CD4-positive, alpha-beta T cell treated with Interleukin-15 for 1 hour (primary cell): ENCODE measurements around the gene MOB3B.
"Not testable (repeated sequence)": the region's sequence is repeated elsewhere in the genome, so short reads cannot be mapped to it uniquely, and the experiment has no call there.

Experiments used
- DNase-seq: peaks from one replicate; pipeline ENCODE4 v3.0.0-alpha.2; 2020

The MOB3B gene

DNA sequence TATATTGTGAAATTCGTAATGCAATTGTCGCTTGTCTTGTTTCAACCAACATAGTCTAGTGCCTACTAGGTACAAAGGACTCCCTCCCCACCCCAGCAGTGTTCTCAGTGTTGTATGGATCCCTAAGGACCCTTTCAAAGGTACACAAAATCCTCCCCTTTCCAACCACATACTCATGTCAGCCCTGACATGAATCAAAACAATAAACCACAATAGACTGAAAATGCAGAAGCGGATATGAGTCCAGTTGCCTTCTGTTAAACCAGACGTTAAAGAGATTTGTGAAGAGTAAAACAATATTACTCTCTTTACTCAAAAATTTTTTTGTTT, 87.9 kb downstream of the MOB3B start:
- DNase-seq, result no peak

- DNase-seq, result no peak
Measured at GRCh38 chr9:27440888-27441740, 88.5 kb downstream of the MOB3B start.

DNA sequence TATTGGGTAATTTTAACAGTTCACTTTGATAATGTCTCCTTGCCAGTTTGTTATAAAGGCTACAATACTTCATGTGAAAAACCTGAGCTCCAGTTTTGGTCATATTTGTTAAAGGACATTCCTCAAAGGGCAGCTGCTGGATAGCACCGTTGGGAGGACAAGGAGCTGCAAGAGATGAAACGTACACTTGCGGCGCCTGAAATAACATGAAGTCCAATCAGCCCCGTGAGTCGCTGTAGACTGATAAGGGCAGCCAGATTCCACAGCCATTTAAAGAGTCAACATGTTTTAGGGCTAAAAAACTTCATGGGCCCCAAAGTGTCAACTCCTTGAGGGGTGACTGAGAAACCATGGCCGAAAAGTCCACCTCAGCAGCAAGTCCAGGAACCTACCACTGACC, 91.1 kb downstream of the MOB3B start:
- DNase-seq, result no peak

DNA sequence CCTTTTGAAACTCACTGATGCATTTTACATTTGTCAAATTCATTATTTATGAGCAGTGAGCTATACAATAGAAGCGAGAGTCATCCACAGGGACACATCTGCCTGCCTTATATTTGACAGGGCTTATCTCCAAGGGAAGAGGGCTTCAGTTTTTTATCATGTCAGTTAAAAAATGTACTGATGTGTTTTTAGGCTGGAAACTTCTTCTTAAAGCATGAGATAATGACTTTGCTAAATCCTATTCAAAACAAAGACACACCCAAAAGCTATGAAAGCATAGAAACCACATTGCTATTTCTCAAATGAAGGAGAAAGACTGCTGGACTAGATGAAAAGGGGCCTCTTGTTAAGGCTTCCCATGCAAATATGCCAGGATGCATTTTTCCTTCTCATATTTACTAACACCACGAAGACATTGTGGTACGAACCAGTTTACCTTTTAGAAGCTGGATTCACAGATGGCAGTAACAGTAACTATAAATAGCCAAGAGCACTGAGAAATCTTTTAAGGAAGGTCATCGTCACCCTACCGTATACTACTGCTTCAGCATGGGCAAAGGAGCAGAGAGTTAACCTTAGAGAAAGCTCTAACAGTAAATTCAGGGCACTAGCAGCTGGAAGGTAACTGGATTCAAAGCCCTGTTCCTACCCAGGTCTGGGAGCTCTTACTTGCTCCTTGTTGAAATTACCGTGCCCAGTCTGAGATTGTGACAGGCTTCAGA, 91.8 kb downstream of the MOB3B start:
- DNase-seq, result no peak

- no peak for DNase-seq
Measured at GRCh38 chr9:27436234-27436633, 93.4 kb downstream of the MOB3B start.

DNA sequence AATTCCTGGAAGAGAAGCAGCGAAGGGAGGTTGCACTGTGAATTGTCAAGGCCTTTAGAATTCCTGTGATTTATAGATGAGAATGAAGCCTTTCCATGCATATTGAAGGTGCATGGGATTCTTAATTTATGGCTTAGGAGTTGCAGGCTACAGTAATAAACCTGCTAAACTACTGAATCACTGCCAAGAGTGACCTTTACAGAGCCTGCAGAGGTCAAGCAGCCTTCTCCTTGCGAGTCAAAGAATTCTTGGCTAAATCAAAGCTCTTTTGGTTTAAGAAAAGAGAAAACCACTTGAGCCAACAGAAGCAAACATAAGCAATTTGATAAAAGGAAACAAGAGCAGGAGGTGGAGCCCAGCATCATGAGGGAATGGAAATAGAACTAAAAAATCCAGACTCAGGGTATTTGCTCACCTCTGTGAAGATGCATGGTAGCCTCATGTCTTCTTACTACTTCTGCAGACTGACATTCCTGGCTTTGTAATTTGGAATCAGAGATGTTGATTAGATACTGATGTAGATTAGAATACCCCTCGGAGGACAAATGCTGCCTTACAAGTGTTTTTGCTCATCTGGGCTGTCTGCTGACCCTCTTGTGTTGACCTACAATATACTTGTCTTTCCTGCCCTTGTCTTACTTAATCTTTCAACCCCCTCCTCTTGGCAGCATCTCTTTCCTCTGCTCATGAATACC, 95.8 kb downstream of the MOB3B start:
- DNase-seq, result no peak

- no peak for DNase-seq
Measured at GRCh38 chr9:27432308-27432707, 97.3 kb downstream of the MOB3B start.

DNA sequence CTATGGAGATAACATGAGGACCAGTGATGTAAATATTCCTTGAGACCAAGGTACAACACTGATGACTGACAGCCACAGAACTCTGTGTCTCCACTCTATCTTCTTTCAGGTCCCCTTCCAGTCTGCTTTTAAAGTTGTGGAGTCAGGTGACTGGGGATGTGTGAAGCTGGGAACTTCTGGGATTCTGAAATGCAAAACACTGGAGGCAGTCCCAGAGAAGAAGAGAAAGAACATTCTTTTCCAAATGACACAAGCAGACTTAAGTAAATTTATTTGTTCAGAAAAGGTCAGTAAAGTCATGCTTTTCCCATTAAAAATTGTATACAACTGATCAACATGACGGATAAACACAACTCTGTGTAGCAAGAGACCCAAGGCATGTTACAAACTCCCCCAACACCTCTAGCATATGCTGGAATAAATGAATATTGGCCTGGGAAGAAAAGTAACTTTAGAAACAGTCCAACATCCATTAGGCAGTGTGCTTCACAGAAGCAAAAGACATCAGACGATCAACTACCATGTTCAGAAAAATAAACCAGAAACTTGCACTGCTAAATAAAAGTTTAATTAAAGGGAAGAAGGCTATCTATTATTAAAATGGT, 98.0 kb downstream of the MOB3B start:
- no peak for DNase-seq

GRCh38 chr9:27430750-27431535, 98.7 kb downstream of the MOB3B start:
- DNase-seq, result no peak

DNA sequence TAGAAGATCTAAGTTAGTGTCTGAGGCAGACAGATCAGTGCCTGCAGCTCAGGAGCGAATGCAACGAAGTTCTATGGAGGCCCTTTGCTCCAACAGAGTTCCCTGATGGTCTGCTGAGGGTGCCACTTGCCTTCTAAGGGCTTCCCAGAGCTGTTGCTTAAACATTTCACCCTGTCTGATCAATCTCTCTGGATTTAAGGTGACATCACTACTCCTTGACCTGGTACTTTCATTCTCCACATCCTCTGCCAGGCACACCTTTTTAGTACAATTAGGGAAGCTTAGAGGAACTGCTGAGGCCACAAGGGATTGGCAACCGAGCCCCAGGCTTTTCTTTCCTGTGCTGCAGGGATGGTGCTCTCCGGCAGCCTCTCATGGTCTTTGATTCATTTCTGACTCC, 99.7 kb downstream of the MOB3B start:
- DNase-seq, result no peak

DNA sequence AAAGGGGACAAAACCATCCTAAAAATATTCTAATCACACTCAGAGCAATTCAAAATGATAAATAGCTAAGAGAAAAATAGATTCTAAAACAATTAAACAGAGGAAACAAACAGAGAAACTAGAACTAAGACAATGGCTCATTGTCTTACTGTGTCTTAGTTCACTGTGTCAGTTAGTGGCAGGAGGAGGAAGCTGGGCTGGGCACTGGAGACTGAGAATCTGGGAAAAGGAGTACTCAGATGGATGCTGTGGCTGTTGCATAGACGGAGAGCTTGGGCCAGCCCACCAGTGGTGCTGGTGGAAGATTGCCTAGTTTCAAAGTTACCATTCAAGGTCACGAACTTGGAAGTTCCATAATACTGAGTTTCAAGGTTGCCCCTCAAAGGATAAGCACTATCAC, 100.2 kb downstream of the MOB3B start:
- DNase-seq, result no peak

GRCh38 chr9:27428551-27428950, 101.1 kb downstream of the MOB3B start:
- DNase-seq, result no peak

DNA sequence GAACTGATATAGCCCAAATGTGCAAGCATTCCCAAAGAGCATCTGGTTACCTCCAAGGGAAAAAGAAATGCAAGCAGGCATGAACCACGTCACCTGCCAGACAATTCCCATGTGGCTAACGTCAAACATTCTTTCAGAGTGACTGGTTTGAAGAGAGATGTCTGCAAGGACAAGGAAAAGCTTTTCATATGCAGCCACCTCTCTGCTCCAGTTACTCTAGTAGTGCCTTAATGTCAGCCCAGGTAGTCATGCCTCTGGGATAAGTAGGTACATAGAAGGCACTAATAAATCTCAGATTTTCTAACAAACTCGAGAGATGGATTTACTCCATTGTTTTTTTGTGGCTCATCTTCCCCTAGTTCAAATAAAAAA, 102.4 kb downstream of the MOB3B start:
- no peak for DNase-seq

GRCh38 chr9:27426511-27427271, 102.9 kb downstream of the MOB3B start:
- DNase-seq, result no peak

DNA sequence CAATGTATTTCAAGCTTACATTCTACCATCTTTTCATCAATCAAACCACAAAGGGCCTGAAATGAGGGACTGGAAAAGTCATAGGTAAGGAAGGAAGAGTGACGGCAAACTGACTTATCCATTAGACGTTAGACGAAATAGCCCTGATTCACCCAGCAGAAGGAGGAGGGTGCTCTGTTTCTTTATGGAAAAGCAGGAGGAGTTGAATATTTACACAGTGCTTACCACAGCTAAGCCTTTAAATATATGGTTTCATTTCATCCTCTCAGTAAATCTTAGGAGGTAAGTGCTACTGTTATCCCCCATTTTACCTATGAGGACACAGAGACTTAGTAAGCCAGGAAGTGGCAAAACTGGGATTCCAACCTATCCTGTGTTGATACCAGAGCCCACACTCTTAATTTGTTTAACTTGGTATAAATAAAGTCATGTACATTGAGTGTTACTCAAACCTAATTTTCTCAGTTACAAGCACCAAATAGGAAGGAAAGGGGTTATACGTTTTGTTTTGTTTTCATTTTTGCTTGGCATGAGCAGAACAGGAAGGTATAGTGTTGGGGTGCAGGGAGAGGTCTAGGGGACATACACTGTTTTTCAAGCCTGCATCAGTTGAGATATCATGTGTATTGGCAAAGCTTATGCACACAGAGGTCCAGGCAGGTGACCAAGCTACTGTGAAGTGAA, 103.6 kb downstream of the MOB3B start:
- DNase-seq, result no peak

DNA sequence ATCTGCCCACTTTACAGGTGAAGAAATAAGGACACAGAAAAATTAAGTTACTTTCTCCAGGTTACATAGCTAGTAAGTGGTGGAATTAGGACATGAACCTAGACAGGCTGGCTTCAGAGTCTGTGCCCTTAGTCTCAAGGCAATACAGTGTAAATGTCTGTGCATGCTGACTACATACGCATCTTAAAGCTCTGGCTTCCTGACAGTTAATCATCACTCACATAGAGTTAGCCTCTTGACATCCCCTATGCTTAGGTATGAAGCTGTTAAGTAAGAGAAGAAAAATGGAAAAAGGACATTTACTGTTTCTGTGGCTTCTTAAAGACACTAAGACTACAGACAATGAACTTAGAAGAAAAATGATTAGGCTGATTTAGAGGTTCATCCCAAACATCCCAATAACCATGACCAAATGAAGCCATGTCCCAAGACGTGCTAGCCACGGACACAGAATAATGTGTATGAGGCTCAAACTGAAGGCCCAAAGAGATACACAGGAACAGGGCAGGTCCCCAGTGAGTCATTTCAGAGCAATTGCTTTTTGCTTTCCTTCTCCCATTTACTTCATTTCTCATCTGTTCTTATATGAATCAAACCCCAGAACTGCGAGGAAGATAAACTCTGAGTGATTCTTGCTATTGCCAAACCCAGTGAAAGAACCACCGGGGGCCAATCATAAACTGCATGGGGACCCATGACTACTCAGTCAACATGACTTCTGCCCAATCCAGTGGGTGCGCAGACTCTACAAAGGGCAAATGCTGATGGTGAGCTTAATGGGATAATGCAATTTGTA, 105.5 kb downstream of the MOB3B start:
- DNase-seq, result no peak

DNA sequence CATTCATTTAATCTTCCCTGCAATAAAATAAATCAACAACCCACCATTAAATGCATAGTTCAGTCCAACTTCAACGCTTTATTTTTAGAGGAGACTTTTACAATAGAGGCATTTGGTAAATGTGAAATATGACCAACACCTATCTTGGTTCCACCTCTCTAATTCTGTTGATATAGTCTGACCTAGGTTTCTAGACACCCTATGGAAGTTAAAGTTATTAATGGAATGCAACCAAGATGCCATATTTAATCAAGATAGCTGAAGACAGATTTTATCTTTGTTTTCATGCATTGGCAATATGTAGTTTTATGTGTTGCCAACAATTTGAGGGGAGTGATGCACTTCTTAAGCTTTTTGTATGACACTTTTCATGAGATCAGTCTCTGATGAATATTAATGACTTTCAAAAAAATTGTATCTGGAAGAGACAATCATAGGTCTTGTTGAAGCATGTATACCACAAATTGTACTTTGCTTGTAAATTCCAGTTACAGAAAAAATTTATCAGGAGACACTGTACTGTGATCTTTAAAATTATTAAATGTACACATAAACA, 107.3 kb downstream of the MOB3B start:
- no peak for DNase-seq

- no peak for DNase-seq
Measured at GRCh38 chr9:27421577-27421976, 108.0 kb downstream of the MOB3B start.

GRCh38 chr9:27419558-27419957, 110.1 kb downstream of the MOB3B start:
- DNase-seq, result not testable (repeated sequence)

DNA sequence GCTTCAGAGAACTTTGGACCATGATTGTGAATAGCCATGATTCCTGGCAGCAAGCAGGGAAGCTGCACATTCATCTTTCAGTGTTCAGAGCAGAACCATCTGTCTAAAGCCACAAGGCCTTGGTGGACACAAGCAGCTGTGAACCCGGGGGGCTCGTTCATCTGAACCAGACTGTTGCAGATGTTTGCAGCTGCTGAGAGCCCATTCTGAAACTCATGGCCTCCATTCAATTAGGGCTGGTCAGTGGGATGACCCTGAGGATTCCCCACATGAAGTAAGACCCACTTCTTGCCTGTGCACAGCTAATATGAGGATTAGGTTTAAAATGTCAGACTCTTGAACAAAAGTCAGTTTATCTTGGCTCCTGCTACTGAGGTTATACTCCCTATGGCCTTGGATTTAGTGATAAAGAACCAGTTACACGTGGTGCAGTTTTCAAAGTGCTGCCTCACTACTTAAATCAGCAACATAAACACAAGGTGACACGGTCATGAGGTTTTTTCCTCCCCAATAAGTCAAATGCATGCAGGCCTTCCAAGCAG, 115.3 kb downstream of the MOB3B start:
- no peak for DNase-seq
